Adrenal gland (tissue), 12 donors: ENCODE data around the gene GSX1. TPM values are rescaled to one million over a fixed set of nuclear protein-coding genes. Genes with fewer than 3 reads are reported as not detected.

ENCODE experiments used
- DNase-seq, 7 donors: peaks; one replicate each; pipeline ENCODE4 v3.0.0-alpha.2; 2019 to 2020
- H3K27ac ChIP-seq, 5 donors: fragments of 200-600 bp; sonication (generic) in 4 of 5; 1 replicate in 3 of 5; 2 replicates in 2 of 5; pipeline versions ENCODE4 v1.5.1 to v1.8.0; 2016 to 2020; ENCODE audit warnings: mild to moderate bottlenecking in 1 of 5
- H3K27me3 ChIP-seq: fragments of 200-600 bp; 2 replicates; pipeline ENCODE4 v1.8.0; 2021
- H3K36me3 ChIP-seq, 2 donors: fragments of 200-600 bp; replicated peaks in 1 of 2; 1 replicate in 1 of 2; 2 replicates in 1 of 2; pipeline versions ENCODE4 v1.5.1 to v1.8.0; 2018 to 2022
- H3K4me1 ChIP-seq, 2 donors: fragments of 200-600 bp; replicated peaks in 1 of 2; 1 replicate in 1 of 2; 2 replicates in 1 of 2; pipeline versions ENCODE4 v1.5.1 to v1.8.0; 2018 to 2021
- H3K4me3 ChIP-seq, 4 donors: fragments of 200-600 bp; sonication (generic) in 3 of 4; one replicate each; pipeline ENCODE4 v1.5.1; 2016 to 2018
- H3K9me3 ChIP-seq, 3 donors: fragments of 200-600 bp; sonication (generic) in 1 of 3; replicated peaks in 1 of 3; 1 replicate in 2 of 3; 2 replicates in 1 of 3; pipeline versions ENCODE4 v1.5.1 to v1.8.0; 2016 to 2021
- CTCF ChIP-seq, 6 experiments: fragments of 450-650 bp in 4 of 6; fragments of 200-600 bp in 2 of 6; sonication (generic) in 1 of 6; IDR thresholded peaks; 1 replicate in 5 of 6; 2 replicates in 1 of 6; pipeline versions ENCODE4 v1.5.1 to v1.8.0; 2016 to 2021; ENCODE audit warnings: antibody characterized with exemption in 6 of 6, mild to moderate bottlenecking in 2 of 6, moderate library complexity in 1 of 6
- POLR2A ChIP-seq, 2 donors: fragments of 450-650 bp; IDR thresholded peaks; one replicate each; pipeline ENCODE4 v1.6.1; 2017; ENCODE audit warnings: antibody characterized with exemption in 2 of 2, mild to moderate bottlenecking in 2 of 2, moderate library complexity in 1 of 2
- WGBS, 4 donors: extraction: QIAGEN DNeasy Blood & Tissue Kit in 2 of 4; methylation state at CpG; one replicate each; pipeline versions ENCODE4 v1.1.5 to v1.1.7; 2013 to 2017; 5-methylcytosine and 5-hydroxymethylcytosine counted together
- intact Hi-C, 2 donors: fragments of 100-400 bp; cut with DNase I; formaldehyde crosslinking; loops; one replicate each; pipeline versions ENCODE4 v1.14.1 to v1.15.0; 2022 to 2023
- polyA plus RNA-seq, 3 donors: library from polyadenylated mRNA; stranded (reverse); fragments of 200-250 nt in 2 of 3; fragments of 350-450 nt in 1 of 3; fragmentation: Illumina TruSeq in 1 of 3; extraction: RNeasy Lipid Tissue Mini Kit (QIAGEN cat#74804) in 1 of 3; gene quantifications; one replicate each; pipeline ENCODE4 v1.2.3, GENCODE V29; 2013 to 2014
- total RNA-seq, 9 donors: library from RNA; depleted of rRNA in 4 of 9; stranded (reverse); fragments of >200 nt in 4 of 9; fragments of 120-200 nt in 1 of 9; fragmentation: NEBNext Ultra II Directional in 1 of 9; extraction: Animal tissue kit (Norgen Biotek cat#: 25700) in 1 of 9; gene quantifications; one replicate each; pipeline versions ENCODE4 v1.1.0 to v1.2.4, GENCODE V29; 2013 to 2023
- donor health status: healthy with polysubstance abuse.
- donor health status: Bipolar disorder and iron deficiency.
- donor health status: DM: yes; HTN: yes; CAD: no.
- donor health status: DM: no; HTN: no; CAD: no.
- donor health status: DM: no; HTN: no; CAD: no.
- donor health status: DM: yes; HTN: yes; CAD: no.

GSX1 gene
- total and polyA plus RNA-seq, 12 donors: not detected

- no peak overlapping the region for H3K4me3 ChIP-seq
- H3K36me3 ChIP-seq: no peaks in the 10 kb centered on the region
- peaks cover 50% of the 10 kb centered on the region for H3K27me3 ChIP-seq
- H3K9me3 ChIP-seq: no peaks in the 10 kb centered on the region
- 2 to 3% (median 3%) methylated on average over 17 of the region's 17 CpGs for WGBS, 4 donors
- DNase-seq: no peak
- intact Hi-C loops: loop anchor here (5.0 to 10.0 kb wide), 4 partner anchors 288 to 838 kb away; no protein-coding TSS in a partner anchor
- no peak overlapping the region for H3K27ac ChIP-seq
- H3K4me1 ChIP-seq: no peaks in the 10 kb centered on the region
- no peak for TF ChIP-seq POLR2A (IDR thresholded peaks at IDR 0.05)
- no peak for TF ChIP-seq CTCF (IDR thresholded peaks at IDR 0.05)
Measured at GRCh38 chr13:27822258-27822872, 30.1 kb downstream of the GSX1 start.

GRCh38 chr13:27822873-27823311 lies 30.6 kb downstream of the GSX1 start:
- H3K4me3 ChIP-seq: no peak overlapping the region
- 2 to 5% (median 3%) methylated on average over 18 of the region's 18 CpGs for WGBS, 4 donors
- no peaks in the 10 kb centered on the region for H3K36me3 ChIP-seq
- no peak for TF ChIP-seq POLR2A (IDR thresholded peaks at IDR 0.05)
- no peak for TF ChIP-seq CTCF (IDR thresholded peaks at IDR 0.05)
- H3K4me1 ChIP-seq: no peaks in the 10 kb centered on the region
- peaks cover 52% of the 10 kb centered on the region for H3K27me3 ChIP-seq
- intact Hi-C loops: loop anchor here (5.0 to 10.0 kb wide), 4 partner anchors 288 to 838 kb away; no protein-coding TSS in a partner anchor
- DNase-seq: no peak
- H3K9me3 ChIP-seq: no peaks in the 10 kb centered on the region
- no peak overlapping the region for H3K27ac ChIP-seq

GRCh38 chr13:27824121-27824520 lies 31.8 kb downstream of the GSX1 start:
- Histone ChIP-seq H3K27me3 (peaks cover 57% of the 10 kb centered on the region), H3K4me1 (no peaks in the 10 kb centered on the region), H3K36me3 (no peaks in the 10 kb centered on the region), H3K9me3 (no peaks in the 10 kb centered on the region), H3K4me3 (no peak overlapping the region), H3K27ac (no peak overlapping the region)
- no peak for TF ChIP-seq POLR2A (IDR thresholded peaks at IDR 0.05)
- WGBS, 4 donors: 5 to 12% (median 8%) methylated on average over 3 of the region's 3 CpGs
- intact Hi-C loops: loop anchor here (5.0 to 10.0 kb wide), 4 partner anchors 289 to 839 kb away; no protein-coding TSS in a partner anchor
- DNase-seq: no peak

DNA sequence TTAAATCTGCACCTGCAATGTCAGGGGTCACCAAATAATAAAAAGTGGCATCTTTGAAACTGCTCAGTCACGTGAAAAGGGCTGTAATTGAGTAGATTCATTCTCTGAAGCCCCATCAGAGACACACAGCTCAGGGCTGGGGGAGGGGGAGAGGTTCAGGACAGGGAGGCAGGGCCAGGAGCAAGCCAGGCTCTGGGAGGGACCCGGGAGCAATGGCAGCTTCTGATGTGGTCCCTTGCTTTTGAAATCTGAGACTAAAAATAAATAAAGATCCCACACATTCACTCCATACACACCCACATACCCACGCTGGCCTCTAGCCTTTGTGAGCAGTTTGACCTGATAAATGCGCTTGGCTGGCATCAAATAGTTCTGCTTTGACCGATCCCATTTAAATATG lies 32.8 kb downstream of the GSX1 start:
- intact Hi-C loops: loop anchor here (5.0 to 10.0 kb wide), 6 partner anchors 290 to 840 kb away; no protein-coding TSS in a partner anchor
- TF ChIP-seq POLR2A (IDR thresholded peaks at IDR 0.05) (no peak), CTCF (IDR thresholded peaks at IDR 0.05) (no peak)

More for the DNA sequence above, 32.8 kb downstream of the GSX1 start:
- Histone ChIP-seq H3K9me3 (no peaks in the 10 kb centered on the region), H3K27ac (no peak overlapping the region), H3K36me3 (no peaks in the 10 kb centered on the region), H3K4me3 (no peak overlapping the region), H3K4me1 (no peaks in the 10 kb centered on the region), H3K27me3 (peaks cover 60% of the 10 kb centered on the region)
- WGBS, 4 donors: 9 to 21% (median 17%) methylated on average over 5 of the region's 5 CpGs
- no peak for DNase-seq
